Astrocyte (in vitro differentiated cells and primary cell): ENCODE data around the gene ISY1. TPM values are rescaled to one million over a fixed set of nuclear protein-coding genes. Genes with fewer than 3 reads are reported as not detected.

ENCODE experiments used
- DNase-seq: peaks from one replicate; pipeline ENCODE4 v3.0.0-alpha.2; 2010; ENCODE audit warnings: low read depth
- FAIRE-seq: peaks from 2 replicates; lab custom pipeline; 2011; peaks lifted over from hg19 to GRCh38; lab: Jason Lieb, UNC
- H2AFZ ChIP-seq: 2 replicates; pipeline ENCODE4 v1.6.0; 2012; ENCODE audit warnings: low read depth, low read length, inconsistent platforms
- H3K27ac ChIP-seq: 2 replicates; pipeline ENCODE4 v1.5.1; 2011; ENCODE audit warnings: low read depth, low read length, inconsistent platforms
- H3K27me3 ChIP-seq: 2 replicates; pipeline ENCODE4 v1.6.0; 2011; ENCODE audit warnings: low read length, inconsistent platforms; ENCODE audit not compliant: insufficient read depth
- H3K36me3 ChIP-seq: 2 replicates; pipeline ENCODE4 v1.5.1; 2011; ENCODE audit warnings: low read length, inconsistent platforms; ENCODE audit not compliant: insufficient read depth
- H3K4me1 ChIP-seq: 2 replicates; pipeline ENCODE4 v1.5.1; 2011; ENCODE audit warnings: low read length, inconsistent platforms; ENCODE audit not compliant: insufficient read depth
- H3K4me2 ChIP-seq: 2 replicates; pipeline ENCODE4 v1.6.0; 2012; ENCODE audit warnings: low read length, inconsistent platforms
- H3K4me3 ChIP-seq: 2 replicates; pipeline ENCODE4 v1.5.1; 2011; ENCODE audit warnings: low read depth, mild to moderate bottlenecking, low read length, inconsistent platforms; ENCODE audit not compliant: insufficient read depth
- H3K79me2 ChIP-seq: 2 replicates; pipeline ENCODE4 v1.6.0; 2012; ENCODE audit warnings: mild to moderate bottlenecking, low read length, inconsistent platforms; ENCODE audit not compliant: insufficient read depth
- H3K9ac ChIP-seq: 2 replicates; pipeline ENCODE4 v1.6.0; 2012; ENCODE audit warnings: mild to moderate bottlenecking, low read length, inconsistent platforms
- H3K9me3 ChIP-seq: 2 replicates; pipeline ENCODE4 v1.5.1; 2012; ENCODE audit warnings: low read depth, mild to moderate bottlenecking, low read length, inconsistent platforms; ENCODE audit not compliant: insufficient read depth
- H4K20me1 ChIP-seq: 2 replicates; pipeline ENCODE4 v1.6.0; 2012; ENCODE audit warnings: low read length, inconsistent platforms; ENCODE audit not compliant: insufficient read depth
- H3K27ac Mint-ChIP-seq: one replicate; pipeline ENCODE4 v1.8.0; 2021; ENCODE audit warnings: mild to moderate bottlenecking, mixed read lengths; ENCODE audit not compliant: unreplicated experiment
- H3K27me3 Mint-ChIP-seq: one replicate; pipeline ENCODE4 v1.8.0; 2021; ENCODE audit warnings: low read depth, mixed read lengths; ENCODE audit not compliant: unreplicated experiment
- H3K36me3 Mint-ChIP-seq: one replicate; pipeline ENCODE4 v1.8.0; 2021; ENCODE audit warnings: low read depth, mixed read lengths; ENCODE audit not compliant: unreplicated experiment
- H3K4me1 Mint-ChIP-seq: one replicate; pipeline ENCODE4 v1.8.0; 2021; ENCODE audit warnings: low read depth, mixed read lengths; ENCODE audit not compliant: unreplicated experiment
- H3K4me3 Mint-ChIP-seq: one replicate; pipeline ENCODE4 v1.8.0; 2021; ENCODE audit warnings: mild to moderate bottlenecking, moderate library complexity, mixed read lengths; ENCODE audit not compliant: unreplicated experiment
- H3K9me3 Mint-ChIP-seq: one replicate; pipeline ENCODE4 v1.8.0; 2021; ENCODE audit warnings: mild to moderate bottlenecking, mixed read lengths; ENCODE audit not compliant: unreplicated experiment
- CTCF ChIP-seq: IDR thresholded peaks from 2 replicates; pipeline ENCODE4 v1.5.1; 2011; ENCODE audit warnings: low read depth, mild to moderate bottlenecking, inconsistent platforms, low read length, moderate library complexity; ENCODE audit not compliant: insufficient read depth
- EZH2 ChIP-seq: IDR thresholded peaks from 2 replicates; pipeline ENCODE4 v1.6.1; 2012; ENCODE audit warnings: mild to moderate bottlenecking, low read length, inconsistent platforms; ENCODE audit not compliant: insufficient read depth
- total RNA-seq: library from RNA; stranded (reverse); gene quantifications from 2 replicates; pipeline ENCODE4 v1.2.1, GENCODE V29; 2021

The ISY1 gene
- total RNA-seq, 1 donor from 2014 or later: 26.6 TPM

GRCh38 chr3:129118745-129119144 lies 42.1 kb downstream of the ISY1 start:
- peaks cover 3% of the 10 kb centered on the region for H3K36me3 Mint-ChIP-seq
- H4K20me1 ChIP-seq: peaks cover 59% of the 10 kb centered on the region
- no peak overlapping the region for H3K4me3 ChIP-seq
- peaks cover 12% of the 10 kb centered on the region for H3K4me1 ChIP-seq
- H2AFZ ChIP-seq: no peak overlapping the region
- peak overlapping the region; percentile 91 for H3K4me2 ChIP-seq
- no peaks in the 10 kb centered on the region for H3K9me3 Mint-ChIP-seq
- no peak for FAIRE-seq
- H3K36me3 ChIP-seq: peaks cover 11% of the 10 kb centered on the region
- H3K4me3 Mint-ChIP-seq: peak overlapping the region; percentile 88
- peaks cover 61% of the 10 kb centered on the region for H3K79me2 ChIP-seq
- H3K9ac ChIP-seq: no peak overlapping the region
- H3K27me3 ChIP-seq: no peaks in the 10 kb centered on the region
- H3K27ac Mint-ChIP-seq: peak overlapping the region; percentile 41
- DNase-seq: no peak
- no peak overlapping the region for H3K27ac ChIP-seq
- TF ChIP-seq EZH2: no peak
- no peak for TF ChIP-seq CTCF
- H3K4me1 Mint-ChIP-seq: peaks cover 32% of the 10 kb centered on the region
- H3K27me3 Mint-ChIP-seq: no peaks in the 10 kb centered on the region
- no peaks in the 10 kb centered on the region for H3K9me3 ChIP-seq

GRCh38 chr3:129117134-129117533 lies 43.7 kb downstream of the ISY1 start:
- Mint-ChIP-seq H3K27ac (no peak overlapping the region), H3K4me1 (peaks cover 30% of the 10 kb centered on the region), H3K9me3 (no peaks in the 10 kb centered on the region), H3K4me3 (no peak overlapping the region), H3K36me3 (peaks cover 6% of the 10 kb centered on the region), H3K27me3 (no peaks in the 10 kb centered on the region)
- FAIRE-seq (no peak), DNase-seq (no peak)
- TF ChIP-seq CTCF (no peak), EZH2 (no peak)
- H4K20me1 ChIP-seq: peaks cover 72% of the 10 kb centered on the region
- H3K4me2 ChIP-seq: no peak overlapping the region
- H3K27ac ChIP-seq: no peak overlapping the region
- H2AFZ ChIP-seq: no peak overlapping the region
- peaks cover 13% of the 10 kb centered on the region for H3K36me3 ChIP-seq
- no peak overlapping the region for H3K9ac ChIP-seq
- H3K4me1 ChIP-seq: peaks cover 12% of the 10 kb centered on the region
- peaks cover 74% of the 10 kb centered on the region for H3K79me2 ChIP-seq
- no peak overlapping the region for H3K4me3 ChIP-seq
- H3K9me3 ChIP-seq: no peaks in the 10 kb centered on the region
- H3K27me3 ChIP-seq: no peaks in the 10 kb centered on the region

- Histone ChIP-seq H3K4me2 (no peak overlapping the region), H3K27ac (no peak overlapping the region), H4K20me1 (peaks cover 72% of the 10 kb centered on the region), H3K36me3 (peaks cover 14% of the 10 kb centered on the region), H2AFZ (no peak overlapping the region), H3K4me1 (peaks cover 12% of the 10 kb centered on the region), H3K4me3 (no peak overlapping the region), H3K9me3 (no peaks in the 10 kb centered on the region), H3K27me3 (no peaks in the 10 kb centered on the region), H3K9ac (no peak overlapping the region), H3K79me2 (peaks cover 74% of the 10 kb centered on the region)
- H3K4me1 Mint-ChIP-seq: peaks cover 31% of the 10 kb centered on the region
- DNase-seq (no peak), FAIRE-seq (no peak)
- no peaks in the 10 kb centered on the region for H3K9me3 Mint-ChIP-seq
- TF ChIP-seq EZH2: no peak
- TF ChIP-seq CTCF: no peak
- no peaks in the 10 kb centered on the region for H3K27me3 Mint-ChIP-seq
- peaks cover 6% of the 10 kb centered on the region for H3K36me3 Mint-ChIP-seq
- peak overlapping the region; percentile 61 for H3K4me3 Mint-ChIP-seq
- peak overlapping the region; percentile 74 for H3K27ac Mint-ChIP-seq
Measured at GRCh38 chr3:129116482-129116946, 44.3 kb downstream of the ISY1 start.
